Measurements from ENCODE around the gene SPON1.

Gene SPON1

GRCh38 chr11:14125529-14125928 lies 163.0 kb downstream of the SPON1 start:
- H3K27me3 ChIP-seq (ENCODE audit: control insufficient read depth in 5 of 5, insufficient read depth in 4 of 5, low read length in 5 of 5): no peaks in the 10 kb centered on the region
- no peaks in the 10 kb centered on the region for H3K4me1 ChIP-seq (ENCODE audit: control insufficient read depth in 5 of 5, insufficient read depth in 5 of 5, low read length in 5 of 5)
- no peak overlapping the region for H3K4me3 ChIP-seq (ENCODE audit: low read depth in 1 of 5, low read length in 5 of 5)

GRCh38 chr11:14127679-14128078 lies 165.2 kb downstream of the SPON1 start:
- no peak overlapping the region for H3K9ac ChIP-seq (ENCODE audit: low read length in 5 of 5)
- H3K27ac ChIP-seq (ENCODE audit: low read depth, low read length): no peak overlapping the region
- no peaks in the 10 kb centered on the region for H3K36me3 ChIP-seq (ENCODE audit: control insufficient read depth in 5 of 5, insufficient read depth in 5 of 5, low read length in 5 of 5)
- no peak overlapping the region for H3K4me3 ChIP-seq (ENCODE audit: low read depth in 1 of 5, low read length in 5 of 5)
- peaks cover 0 to 2% (median 0%) of the 10 kb centered on the region in 5 donors for H3K9me3 ChIP-seq (ENCODE audit: control insufficient read depth in 5 of 5, low read length in 5 of 5)
- no peaks in the 10 kb centered on the region for H3K4me1 ChIP-seq (ENCODE audit: control insufficient read depth in 5 of 5, insufficient read depth in 5 of 5, low read length in 5 of 5)
- no peaks in the 10 kb centered on the region for H3K27me3 ChIP-seq (ENCODE audit: control insufficient read depth in 5 of 5, insufficient read depth in 4 of 5, low read length in 5 of 5)

More at GRCh38 chr11:14125529-14125928, 163.0 kb downstream of the SPON1 start:
- Histone ChIP-seq H3K36me3 (ENCODE audit: control insufficient read depth in 5 of 5, insufficient read depth in 5 of 5, low read length in 5 of 5) (no peaks in the 10 kb centered on the region), H3K9me3 (ENCODE audit: control insufficient read depth in 5 of 5, low read length in 5 of 5) (peaks cover 0 to 2% (median 0%) of the 10 kb centered on the region in 5 donors), H3K9ac (ENCODE audit: low read length in 5 of 5) (no peak overlapping the region), H3K27ac (ENCODE audit: low read depth, low read length) (no peak overlapping the region)

DNA sequence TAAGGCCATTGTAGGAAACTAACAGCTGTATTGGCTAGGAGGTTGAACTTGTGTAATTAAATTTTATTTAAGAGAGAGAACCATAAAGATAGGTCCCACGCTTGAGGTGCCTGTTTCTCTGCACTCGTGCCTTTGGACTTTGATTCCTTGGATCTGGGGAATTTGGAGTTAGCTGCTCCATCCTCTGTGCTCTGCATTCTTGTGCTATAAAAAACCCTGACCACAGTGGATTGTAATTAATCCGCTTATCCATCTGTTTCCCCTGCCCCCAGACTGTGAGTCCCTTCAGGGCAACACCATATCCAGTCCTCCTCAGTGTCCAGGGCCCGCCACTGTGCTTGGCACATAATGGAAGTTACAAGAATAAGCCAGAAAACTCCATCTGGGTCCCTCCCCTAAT lies 169.8 kb downstream of the SPON1 start:
- Histone ChIP-seq H3K4me1 (ENCODE audit: control insufficient read depth in 5 of 5, insufficient read depth in 5 of 5, low read length in 5 of 5) (no peaks in the 10 kb centered on the region), H3K27ac (ENCODE audit: low read depth, low read length) (no peak overlapping the region), H3K36me3 (ENCODE audit: control insufficient read depth in 5 of 5, insufficient read depth in 5 of 5, low read length in 5 of 5) (peaks cover 0 to 4% (median 0%) of the 10 kb centered on the region in 5 donors), H3K9me3 (ENCODE audit: control insufficient read depth in 5 of 5, low read length in 5 of 5) (peaks cover 0 to 2% (median 0%) of the 10 kb centered on the region in 5 donors), H3K27me3 (ENCODE audit: control insufficient read depth in 5 of 5, insufficient read depth in 4 of 5, low read length in 5 of 5) (no peaks in the 10 kb centered on the region), H3K4me3 (ENCODE audit: low read depth in 1 of 5, low read length in 5 of 5) (no peak overlapping the region), H3K9ac (ENCODE audit: low read length in 5 of 5) (no peak overlapping the region)

DNA sequence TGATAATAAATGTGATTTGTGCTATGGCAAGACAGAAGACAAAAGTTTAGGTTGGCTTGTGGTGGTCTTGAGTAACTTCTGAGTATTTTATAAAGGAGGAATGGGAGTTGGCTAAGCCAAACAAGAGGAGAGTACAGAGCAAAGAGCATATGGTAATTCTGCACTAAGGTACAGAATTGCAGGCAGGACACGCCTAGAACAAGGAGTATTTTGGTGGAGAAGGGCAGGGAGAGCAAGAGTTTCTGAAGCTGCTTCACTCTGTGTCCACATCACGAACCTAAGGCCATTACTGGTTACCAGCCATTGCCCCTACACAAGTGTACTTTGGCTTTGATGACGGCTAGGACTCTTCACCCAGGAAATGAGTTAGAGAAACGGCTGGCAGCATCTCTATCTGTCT lies 170.9 kb downstream of the SPON1 start:
- no peak overlapping the region for H3K9ac ChIP-seq (ENCODE audit: low read length in 5 of 5)

DNA sequence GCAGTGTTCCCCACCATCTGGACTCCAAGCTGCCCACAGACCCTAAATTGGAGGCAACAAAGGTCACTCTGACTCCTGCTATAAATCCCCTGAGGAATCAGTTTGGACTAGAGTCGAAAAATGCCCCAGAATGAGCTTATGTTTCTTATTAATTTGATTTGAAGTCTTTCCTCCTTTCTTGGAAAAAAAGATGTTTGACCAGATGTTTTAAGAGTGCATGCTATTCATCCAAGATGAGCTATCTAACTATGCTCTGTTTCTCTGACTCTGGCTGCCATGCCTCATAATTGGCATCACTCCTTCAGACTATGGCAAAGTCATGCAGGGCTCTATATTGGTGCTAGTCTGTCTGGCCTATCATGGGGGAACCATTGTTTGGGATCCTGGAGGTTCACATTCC lies 174.0 kb downstream of the SPON1 start:
- Histone ChIP-seq H3K4me1 (ENCODE audit: control insufficient read depth in 5 of 5, insufficient read depth in 5 of 5, low read length in 5 of 5) (no peaks in the 10 kb centered on the region), H3K27ac (ENCODE audit: low read depth, low read length) (no peak overlapping the region), H3K4me3 (ENCODE audit: low read depth in 1 of 5, low read length in 5 of 5) (no peak overlapping the region), H3K9me3 (ENCODE audit: control insufficient read depth in 5 of 5, low read length in 5 of 5) (no peaks in the 10 kb centered on the region), H3K36me3 (ENCODE audit: control insufficient read depth in 5 of 5, insufficient read depth in 5 of 5, low read length in 5 of 5) (peaks cover 0 to 4% (median 0%) of the 10 kb centered on the region in 5 donors), H3K9ac (ENCODE audit: low read length in 5 of 5) (no peak overlapping the region), H3K27me3 (ENCODE audit: control insufficient read depth in 5 of 5, insufficient read depth in 4 of 5, low read length in 5 of 5) (no peaks in the 10 kb centered on the region)

More for the DNA sequence above, 170.9 kb downstream of the SPON1 start:
- H3K4me1 ChIP-seq (ENCODE audit: control insufficient read depth in 5 of 5, insufficient read depth in 5 of 5, low read length in 5 of 5): no peaks in the 10 kb centered on the region
- peaks cover 0 to 2% (median 0%) of the 10 kb centered on the region in 5 donors for H3K9me3 ChIP-seq (ENCODE audit: control insufficient read depth in 5 of 5, low read length in 5 of 5)
- H3K4me3 ChIP-seq (ENCODE audit: low read depth in 1 of 5, low read length in 5 of 5): no peak overlapping the region
- no peak overlapping the region for H3K27ac ChIP-seq (ENCODE audit: low read depth, low read length)
- H3K36me3 ChIP-seq (ENCODE audit: control insufficient read depth in 5 of 5, insufficient read depth in 5 of 5, low read length in 5 of 5): peaks cover 0 to 4% (median 0%) of the 10 kb centered on the region in 5 donors
- H3K27me3 ChIP-seq (ENCODE audit: control insufficient read depth in 5 of 5, insufficient read depth in 4 of 5, low read length in 5 of 5): no peaks in the 10 kb centered on the region

GRCh38 chr11:14137284-14137683 lies 174.8 kb downstream of the SPON1 start:
- Histone ChIP-seq H3K27me3 (ENCODE audit: control insufficient read depth in 5 of 5, insufficient read depth in 4 of 5, low read length in 5 of 5) (no peaks in the 10 kb centered on the region), H3K27ac (ENCODE audit: low read depth, low read length) (no peak overlapping the region), H3K36me3 (ENCODE audit: control insufficient read depth in 5 of 5, insufficient read depth in 5 of 5, low read length in 5 of 5) (peaks cover 0 to 4% (median 0%) of the 10 kb centered on the region in 5 donors), H3K9ac (ENCODE audit: low read length in 5 of 5) (no peak overlapping the region), H3K4me3 (ENCODE audit: low read depth in 1 of 5, low read length in 5 of 5) (no peak overlapping the region), H3K9me3 (ENCODE audit: control insufficient read depth in 5 of 5, low read length in 5 of 5) (no peaks in the 10 kb centered on the region), H3K4me1 (ENCODE audit: control insufficient read depth in 5 of 5, insufficient read depth in 5 of 5, low read length in 5 of 5) (no peaks in the 10 kb centered on the region)

DNA sequence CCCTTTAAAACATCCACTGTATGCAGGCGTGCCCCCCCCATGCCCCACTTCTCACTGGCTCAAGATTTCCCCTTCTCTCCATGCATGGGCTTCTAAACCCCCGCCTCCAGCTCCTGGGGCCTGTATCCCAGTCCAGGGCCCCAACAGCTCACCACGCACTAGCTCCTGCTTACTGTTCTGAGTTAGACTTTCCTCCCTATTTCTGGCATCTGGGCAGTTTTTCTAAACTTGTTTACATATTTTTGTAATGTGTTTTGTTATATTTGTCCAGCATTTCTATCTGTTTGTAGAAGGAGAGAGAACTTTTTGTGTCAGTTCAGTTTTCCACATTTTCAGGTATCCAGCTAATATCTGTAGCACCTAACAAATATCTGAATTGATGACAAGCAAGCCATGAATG lies 178.5 kb downstream of the SPON1 start:
- H3K9me3 ChIP-seq (ENCODE audit: control insufficient read depth in 5 of 5, low read length in 5 of 5): no peaks in the 10 kb centered on the region
- no peaks in the 10 kb centered on the region for H3K27me3 ChIP-seq (ENCODE audit: control insufficient read depth in 5 of 5, insufficient read depth in 4 of 5, low read length in 5 of 5)
- H3K36me3 ChIP-seq (ENCODE audit: control insufficient read depth in 5 of 5, insufficient read depth in 5 of 5, low read length in 5 of 5): peaks cover 0 to 4% (median 0%) of the 10 kb centered on the region in 5 donors
- H3K4me1 ChIP-seq (ENCODE audit: control insufficient read depth in 5 of 5, insufficient read depth in 5 of 5, low read length in 5 of 5): no peaks in the 10 kb centered on the region
- no peak overlapping the region for H3K27ac ChIP-seq (ENCODE audit: low read depth, low read length)
- no peak overlapping the region for H3K4me3 ChIP-seq (ENCODE audit: low read depth in 1 of 5, low read length in 5 of 5)
- no peak overlapping the region for H3K9ac ChIP-seq (ENCODE audit: low read length in 5 of 5)

DNA sequence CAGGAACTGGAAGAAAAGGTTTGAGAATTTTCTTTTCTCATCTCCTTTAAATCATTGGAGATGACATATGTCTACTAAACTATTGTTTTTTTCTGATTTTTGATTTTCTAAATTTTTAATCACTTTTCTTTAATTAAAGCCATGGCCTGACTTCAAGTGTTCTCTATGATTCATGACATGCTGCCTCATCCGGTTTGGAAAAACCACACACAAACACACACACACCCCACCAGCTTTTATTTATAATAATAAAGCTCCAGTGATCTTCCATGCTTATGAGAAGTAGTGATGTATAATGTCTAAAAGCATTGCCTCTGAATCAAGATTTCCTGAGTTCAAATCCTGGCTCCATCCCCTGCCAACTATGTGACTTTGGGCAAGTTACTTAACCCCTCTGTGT lies 179.2 kb downstream of the SPON1 start:
- no peak overlapping the region for H3K4me3 ChIP-seq (ENCODE audit: low read depth in 1 of 5, low read length in 5 of 5)
- no peak overlapping the region for H3K27ac ChIP-seq (ENCODE audit: low read depth, low read length)
- no peaks in the 10 kb centered on the region for H3K9me3 ChIP-seq (ENCODE audit: control insufficient read depth in 5 of 5, low read length in 5 of 5)

GRCh38 chr11:14144934-14145333 lies 182.4 kb downstream of the SPON1 start:
- Histone ChIP-seq H3K9ac (ENCODE audit: low read length in 5 of 5) (no peak overlapping the region), H3K27ac (ENCODE audit: low read depth, low read length) (no peak overlapping the region), H3K4me1 (ENCODE audit: control insufficient read depth in 5 of 5, insufficient read depth in 5 of 5, low read length in 5 of 5) (peaks cover 0 to 5% (median 0%) of the 10 kb centered on the region in 5 donors), H3K4me3 (ENCODE audit: low read depth in 1 of 5, low read length in 5 of 5) (no peak overlapping the region), H3K27me3 (ENCODE audit: control insufficient read depth in 5 of 5, insufficient read depth in 4 of 5, low read length in 5 of 5) (no peaks in the 10 kb centered on the region), H3K9me3 (ENCODE audit: control insufficient read depth in 5 of 5, low read length in 5 of 5) (no peaks in the 10 kb centered on the region), H3K36me3 (ENCODE audit: control insufficient read depth in 5 of 5, insufficient read depth in 5 of 5, low read length in 5 of 5) (no peaks in the 10 kb centered on the region)

More for the DNA sequence above, 179.2 kb downstream of the SPON1 start:
- Histone ChIP-seq H3K27me3 (ENCODE audit: control insufficient read depth in 5 of 5, insufficient read depth in 4 of 5, low read length in 5 of 5) (no peaks in the 10 kb centered on the region), H3K36me3 (ENCODE audit: control insufficient read depth in 5 of 5, insufficient read depth in 5 of 5, low read length in 5 of 5) (no peaks in the 10 kb centered on the region), H3K9ac (ENCODE audit: low read length in 5 of 5) (no peak overlapping the region), H3K4me1 (ENCODE audit: control insufficient read depth in 5 of 5, insufficient read depth in 5 of 5, low read length in 5 of 5) (no peaks in the 10 kb centered on the region)

DNA sequence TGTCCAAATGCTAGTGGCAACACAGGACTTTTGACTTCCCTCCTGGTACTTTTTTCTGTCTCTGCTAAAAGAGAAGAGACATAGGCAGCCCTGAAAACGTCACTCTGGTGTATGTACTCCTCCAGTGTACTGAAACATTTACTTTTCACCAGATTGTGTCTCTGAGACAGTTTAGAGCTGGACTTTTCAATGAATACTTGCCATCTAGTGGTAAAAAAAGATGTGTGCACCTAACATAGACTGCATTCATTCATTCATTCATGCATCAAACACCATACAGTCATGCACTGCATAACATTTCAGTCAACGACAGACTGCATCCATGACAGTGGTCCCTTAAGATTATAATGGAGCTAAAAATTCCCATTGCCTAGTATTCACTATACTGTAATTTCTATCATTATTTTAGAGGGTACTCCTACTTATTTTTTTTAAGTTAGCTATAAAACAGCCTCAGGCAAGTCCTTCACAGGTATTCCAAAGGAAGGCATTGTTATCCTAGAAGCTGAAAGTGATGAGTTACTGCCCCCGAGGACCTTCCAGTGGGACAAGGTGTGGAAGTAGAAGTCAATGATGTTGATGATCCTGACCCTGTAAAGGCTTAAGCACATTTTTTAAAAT lies 186.2 kb downstream of the SPON1 start:
- H3K9me3 ChIP-seq (ENCODE audit: control insufficient read depth in 5 of 5, low read length in 5 of 5): peaks cover 0 to 4% (median 2%) of the 10 kb centered on the region in 5 donors
- H3K36me3 ChIP-seq (ENCODE audit: control insufficient read depth in 5 of 5, insufficient read depth in 5 of 5, low read length in 5 of 5): no peaks in the 10 kb centered on the region
- H3K27ac ChIP-seq (ENCODE audit: low read depth, low read length): no peak overlapping the region
- no peak overlapping the region for H3K4me3 ChIP-seq (ENCODE audit: low read depth in 1 of 5, low read length in 5 of 5)
- H3K27me3 ChIP-seq (ENCODE audit: control insufficient read depth in 5 of 5, insufficient read depth in 4 of 5, low read length in 5 of 5): no peaks in the 10 kb centered on the region
- no peak overlapping the region for H3K9ac ChIP-seq (ENCODE audit: low read length in 5 of 5)
- H3K4me1 ChIP-seq (ENCODE audit: control insufficient read depth in 5 of 5, insufficient read depth in 5 of 5, low read length in 5 of 5): peaks cover 0 to 5% (median 0%) of the 10 kb centered on the region in 5 donors

Measured in subcutaneous abdominal adipose tissue (tissue), 5 donors.